Activated CD4-positive, alpha-beta T cell treated with anti-CD3 and anti-CD28 coated beads, Interleukin-2, Interleukin-6, amounts not matched to agents 100 ng/mL and 50 ng/mL, durations not matched to agents 16 hours and 8 hours (primary cell): ENCODE measurements around the gene SULF2.

Source experiments
- DNase-seq: peaks from one replicate; pipeline ENCODE4 v3.0.0-alpha.2; 2020

The SULF2 gene

DNA sequence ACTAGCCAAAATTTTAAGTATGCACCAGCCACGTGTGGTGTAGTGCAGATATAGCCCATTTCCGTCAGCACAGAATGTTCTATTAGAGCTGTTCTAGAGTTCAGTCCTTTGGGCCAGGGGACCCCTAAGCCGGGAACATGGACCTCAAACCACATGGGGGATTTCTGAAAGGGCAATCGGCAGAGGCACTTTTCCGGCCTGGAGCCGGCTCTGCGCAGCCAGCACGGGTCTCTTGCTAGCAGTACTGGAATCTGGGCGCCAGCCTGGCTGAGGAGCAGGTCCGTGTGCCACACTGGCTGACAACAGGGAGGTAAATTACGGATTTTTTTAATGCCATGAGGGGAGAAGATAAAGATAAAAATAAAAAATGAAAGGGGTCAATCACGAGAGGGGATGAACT is 120.5 kb downstream of the SULF2 start:
- no peak for DNase-seq

GRCh38 chr20:47664068-47664437 is 121.2 kb downstream of the SULF2 start:
- DNase-seq = no peak

GRCh38 chr20:47663354-47664067 is 121.8 kb downstream of the SULF2 start:
- peak; percentile 84 for DNase-seq

GRCh38 chr20:47662483-47663353 is 122.6 kb downstream of the SULF2 start:
- DNase-seq = no peak

DNA sequence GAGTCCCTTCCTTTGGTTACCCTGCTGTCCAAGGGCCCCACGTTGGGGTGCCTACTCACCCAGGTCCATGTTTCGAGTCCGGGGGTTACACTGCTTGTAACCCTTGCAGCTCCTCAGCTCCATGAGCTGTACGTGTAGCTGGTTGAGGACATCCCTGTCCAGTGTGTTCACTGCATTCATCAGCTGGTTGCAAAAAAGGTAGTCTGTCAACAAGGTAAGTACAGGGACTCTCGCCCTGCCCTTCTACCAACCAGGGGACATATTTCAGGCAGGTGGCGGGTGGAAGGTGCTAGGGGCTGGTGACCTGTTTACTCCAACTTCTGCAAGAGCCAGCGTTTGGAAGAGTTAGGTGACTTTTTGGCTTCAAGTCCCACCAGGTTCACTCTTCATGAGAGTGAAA is 123.6 kb downstream of the SULF2 start:
- no peak for DNase-seq

DNA sequence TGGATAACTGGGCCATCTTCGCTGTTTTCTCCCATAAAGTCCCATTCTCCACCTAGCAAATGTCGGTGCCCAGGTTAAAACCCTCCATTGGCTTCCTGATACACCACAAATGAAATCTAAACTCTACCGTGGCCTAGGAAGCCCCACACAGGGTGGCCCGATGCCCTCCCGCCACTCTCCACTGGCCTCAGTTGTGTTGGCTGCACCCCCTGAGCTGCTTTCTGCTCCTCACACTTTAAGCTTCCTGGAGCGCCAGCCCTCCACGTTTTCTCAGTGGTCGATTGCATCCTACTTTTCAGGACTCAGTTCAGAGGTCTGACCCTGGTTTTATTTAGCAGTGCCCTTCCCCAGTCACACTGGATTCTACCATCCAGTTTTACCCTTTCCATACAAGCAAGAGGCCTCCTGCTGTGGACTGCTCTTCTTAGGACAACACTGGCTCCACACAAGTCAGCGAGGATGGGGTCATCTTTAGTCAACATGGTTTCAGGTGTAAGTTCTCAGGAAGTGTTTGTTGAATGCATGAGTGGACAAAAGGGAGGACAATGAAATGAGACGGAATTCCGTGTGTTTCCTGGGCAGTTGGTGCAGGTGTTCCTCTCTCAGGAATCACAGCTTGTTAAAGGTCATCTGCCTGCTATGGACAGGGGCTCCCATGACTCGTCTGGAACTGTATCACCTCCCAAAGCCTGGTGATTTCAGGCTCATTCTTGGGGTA is 124.1 kb downstream of the SULF2 start:
- DNase-seq = no peak

DNA sequence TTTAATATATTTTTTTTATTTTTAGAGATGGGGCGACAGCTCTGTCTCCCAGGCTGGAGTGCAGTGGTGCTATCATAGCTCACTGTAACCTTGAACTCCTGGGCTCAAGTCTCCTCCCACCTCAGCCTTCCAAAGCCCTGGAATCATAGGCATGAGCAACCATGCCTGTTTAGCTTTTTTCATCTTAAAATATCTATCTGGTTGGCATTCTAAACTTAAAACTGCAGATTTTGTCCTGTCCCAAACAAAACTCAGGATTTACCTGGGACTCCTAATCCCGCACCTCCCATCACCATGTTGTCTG is 124.7 kb downstream of the SULF2 start:
- DNase-seq = no peak

- no peak for DNase-seq
Observed at GRCh38 chr20:47659904-47660601, 125.2 kb downstream of the SULF2 start.

DNA sequence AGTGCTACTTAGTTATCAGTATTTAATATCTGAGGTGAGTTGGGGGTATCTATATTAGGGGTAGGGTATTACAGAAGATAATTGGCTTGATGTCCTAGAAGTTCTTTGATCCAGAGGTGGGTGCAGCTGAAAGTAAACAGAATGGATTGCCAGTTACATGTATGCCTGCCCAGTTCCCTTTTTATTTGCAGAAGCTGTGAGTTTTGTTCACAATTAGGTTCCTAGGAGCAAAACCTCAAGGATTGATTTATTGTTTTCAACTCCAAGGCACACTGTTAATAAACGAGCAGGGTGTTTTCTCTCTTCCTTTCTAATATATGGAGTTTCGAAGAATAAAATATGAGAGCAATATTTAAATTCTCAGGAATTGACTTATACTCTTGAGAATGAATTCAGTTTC is 129.0 kb downstream of the SULF2 start:
- no peak for DNase-seq

DNA sequence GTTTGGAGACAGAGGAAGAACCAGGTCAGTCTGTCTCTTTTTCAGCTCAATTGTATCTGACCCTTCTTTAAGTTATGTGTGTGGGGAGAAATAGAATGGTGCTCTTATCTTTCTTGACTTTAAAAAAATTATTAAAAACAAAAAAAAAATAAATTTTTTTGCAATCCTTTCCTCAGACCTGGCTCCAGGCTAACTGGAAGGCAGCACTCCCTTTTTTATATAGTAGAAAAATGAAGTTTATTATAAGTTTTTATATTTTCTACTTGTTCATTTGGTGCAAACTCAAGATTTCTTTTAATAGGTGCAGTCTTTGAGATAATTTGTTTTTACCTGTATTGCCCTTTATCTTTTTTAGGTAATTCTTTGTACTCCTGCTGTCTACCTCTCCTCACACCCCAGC is 129.6 kb downstream of the SULF2 start:
- no peak for DNase-seq

GRCh38 chr20:47654370-47654769 is 130.9 kb downstream of the SULF2 start:
- no peak for DNase-seq

DNA sequence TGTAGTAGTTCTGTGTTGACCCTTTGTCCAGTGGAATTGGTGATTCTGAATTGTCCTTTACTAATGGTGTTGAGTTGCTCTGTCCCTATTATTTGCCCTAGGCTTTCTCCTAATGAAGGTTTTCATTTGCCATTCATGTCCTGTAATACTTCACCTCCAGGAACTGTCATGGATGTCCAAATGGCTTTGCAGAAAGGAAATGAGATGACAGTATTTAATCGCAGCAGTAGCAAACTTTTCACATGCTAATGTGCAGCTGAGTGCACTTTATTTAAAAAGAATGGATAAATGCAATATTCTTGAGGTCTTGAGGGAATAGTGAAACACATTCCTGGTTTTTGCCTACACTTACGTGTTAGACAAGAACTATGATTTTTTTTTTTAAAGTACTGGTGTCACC is 131.4 kb downstream of the SULF2 start:
- no peak for DNase-seq

DNA sequence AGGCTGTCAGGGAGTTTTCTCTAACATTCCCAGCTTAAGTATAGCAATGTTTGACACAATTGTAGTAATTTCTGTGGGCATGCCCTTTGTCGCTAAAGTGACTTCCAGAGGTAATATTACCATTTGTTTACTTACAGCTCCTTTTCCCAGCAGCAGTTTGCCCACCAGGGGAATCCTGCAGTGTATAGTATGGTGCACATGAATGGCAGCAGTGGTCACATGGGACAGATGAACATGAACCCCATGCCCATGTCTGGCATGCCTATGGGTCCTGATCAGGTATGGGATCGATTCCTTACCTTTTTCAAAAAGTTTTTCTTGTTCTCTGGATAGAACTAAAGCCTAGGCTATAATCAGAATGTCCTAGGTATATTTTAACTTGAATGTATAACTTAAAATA is 132.5 kb downstream of the SULF2 start:
- DNase-seq = no peak

GRCh38 chr20:47652301-47652700 is 133.0 kb downstream of the SULF2 start:
- DNase-seq = no peak

- DNase-seq = no peak
Observed at GRCh38 chr20:47648943-47649342, 136.3 kb downstream of the SULF2 start.

DNA sequence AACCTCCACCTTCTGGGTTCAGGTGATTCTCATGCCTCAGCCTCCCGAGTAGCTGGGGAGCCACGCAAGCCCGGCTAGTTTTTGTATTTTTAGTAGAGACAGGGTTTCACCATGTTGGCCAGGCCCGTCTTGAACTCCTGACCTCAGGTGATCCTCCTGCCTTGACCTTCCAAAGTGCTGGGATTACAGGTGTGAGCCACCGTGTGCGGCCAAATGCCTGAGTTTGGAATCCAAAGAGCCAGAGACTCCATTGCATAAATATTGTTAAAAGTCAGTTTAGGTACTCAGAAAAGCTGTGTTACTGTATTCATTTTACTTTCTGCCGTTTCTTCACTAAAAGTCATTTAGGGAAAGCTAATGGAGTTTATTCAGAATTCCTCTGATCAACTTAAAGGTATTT is 137.3 kb downstream of the SULF2 start:
- no peak for DNase-seq

DNA sequence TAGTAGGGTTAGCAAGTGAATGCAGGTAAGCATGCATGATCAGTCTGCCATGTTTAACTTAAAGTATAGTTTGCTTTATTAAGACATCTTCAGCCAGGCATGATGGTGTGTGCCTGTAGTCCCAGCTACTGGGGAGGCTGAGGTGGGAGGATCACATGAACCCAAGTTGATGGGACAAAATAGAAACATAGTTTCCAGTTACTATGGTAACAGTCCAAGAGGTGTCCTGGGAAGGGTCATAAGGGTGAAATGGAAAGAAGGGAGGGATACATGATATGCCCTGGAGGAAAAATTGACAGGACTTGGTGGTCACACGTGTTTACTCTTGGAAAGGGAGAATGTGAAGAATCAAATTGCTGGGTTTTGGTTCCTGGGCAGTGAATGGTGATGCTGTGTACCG is 139.6 kb downstream of the SULF2 start:
- DNase-seq = no peak

DNA sequence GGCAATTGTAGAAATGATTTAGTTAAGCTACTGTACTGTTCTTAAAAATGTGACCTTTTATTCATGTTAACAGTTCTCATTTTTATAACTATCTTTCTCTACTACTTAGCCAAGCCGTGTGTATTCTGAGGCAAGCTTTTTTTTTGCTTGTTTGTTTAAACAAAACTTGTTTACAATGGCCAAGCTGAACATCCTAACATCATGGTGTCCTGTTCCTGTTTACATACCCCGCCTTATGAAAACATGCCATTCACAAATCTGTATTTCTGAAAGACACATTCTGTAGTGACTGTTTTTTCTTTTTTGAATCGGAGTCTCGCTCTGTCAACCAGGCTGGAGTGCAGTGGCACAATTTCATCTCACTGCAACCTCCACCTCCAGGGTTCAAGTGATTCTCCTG is 142.7 kb downstream of the SULF2 start:
- DNase-seq = no peak

DNA sequence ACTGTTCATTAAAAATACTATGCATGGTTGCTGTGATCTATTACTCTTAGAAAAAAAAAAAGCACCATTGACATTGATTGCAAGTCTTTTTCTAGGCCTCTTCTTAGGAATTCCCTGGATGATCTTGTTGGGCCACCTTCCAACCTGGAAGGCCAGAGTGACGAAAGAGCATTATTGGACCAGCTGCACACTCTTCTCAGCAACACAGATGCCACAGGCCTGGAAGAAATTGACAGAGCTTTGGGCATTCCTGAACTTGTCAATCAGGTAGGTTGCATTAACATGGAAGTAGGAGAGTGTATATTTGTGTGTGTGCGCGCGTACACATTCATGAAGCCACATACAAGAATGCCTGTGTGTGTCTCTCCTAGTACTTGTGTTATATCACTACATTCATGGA is 143.2 kb downstream of the SULF2 start:
- no peak for DNase-seq

DNA sequence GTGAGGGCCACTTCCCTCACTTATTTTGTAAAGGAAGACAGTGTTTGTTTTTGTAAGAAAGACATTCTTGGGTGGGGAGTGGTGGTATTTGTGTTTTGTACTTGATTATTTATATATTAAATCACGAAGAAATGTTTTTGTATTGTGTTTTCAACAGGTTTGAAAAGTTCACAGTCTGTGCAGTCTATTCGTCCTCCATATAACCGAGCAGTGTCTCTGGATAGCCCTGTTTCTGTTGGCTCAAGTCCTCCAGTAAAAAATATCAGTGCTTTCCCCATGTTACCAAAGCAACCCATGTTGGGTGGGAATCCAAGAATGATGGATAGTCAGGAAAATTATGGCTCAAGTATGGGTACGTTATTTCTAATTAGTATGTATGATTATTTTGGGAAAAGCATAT is 146.4 kb downstream of the SULF2 start:
- no peak for DNase-seq

GRCh38 chr20:47635256-47635655 is 150.0 kb downstream of the SULF2 start:
- no peak for DNase-seq

- no peak for DNase-seq
Observed at GRCh38 chr20:47631078-47631477, 154.2 kb downstream of the SULF2 start.

DNA sequence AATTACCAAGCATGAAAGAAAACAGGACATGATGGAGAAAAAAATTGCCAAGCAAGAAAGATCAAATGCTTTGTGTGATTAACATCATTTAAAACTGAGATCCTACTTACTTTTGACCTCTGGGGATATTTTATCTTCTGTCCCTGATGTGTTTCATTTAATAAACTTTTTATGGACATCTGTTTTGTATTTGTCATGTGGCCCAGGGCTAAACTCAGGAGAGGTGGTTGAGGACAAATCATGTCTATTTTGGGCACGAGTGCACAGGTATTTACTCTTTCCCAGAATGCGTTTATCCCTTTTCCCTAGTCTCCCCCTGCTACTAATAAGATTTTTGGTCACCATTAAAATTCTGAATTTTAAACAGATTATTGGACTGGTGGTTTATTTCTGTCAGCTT is 155.4 kb downstream of the SULF2 start:
- DNase-seq = no peak

- no peak for DNase-seq
Observed at GRCh38 chr20:47627540-47627939, 157.7 kb downstream of the SULF2 start.
